RCC 7860 (cell line): ENCODE measurements around the gene NOL6.
"Not testable (repeated sequence)": the region's sequence is repeated elsewhere in the genome, so short reads cannot be mapped to it uniquely, and the experiment has no call there.

Experiments used
- DNase-seq: peaks from one replicate; pipeline ENCODE4 v3.0.0-alpha.2; 2015; ENCODE audit warnings: low spot score
- FAIRE-seq: peaks from 2 replicates; lab custom pipeline; 2012; peaks lifted over from hg19 to GRCh38; lab: Jason Lieb, UNC

Gene NOL6

GRCh38 chr9:33473643-33474352 is at the start of gene NOL6:
Gene NOL6, minus strand, starts transcription at chr9:33473924. Its CDS starts 82 bp downstream, at chr9:33473842.
- FAIRE-seq (peak; percentile 92), DNase-seq (peak; percentile 96)

- not testable (repeated sequence) for FAIRE-seq, DNase-seq
These were observed 48.1 kb upstream of the NOL6 start for GRCh38 chr9:33521861-33522260.

- DNase-seq, result not testable (repeated sequence)
These were observed 44.3 kb upstream of the NOL6 start for GRCh38 chr9:33517934-33518577.

GRCh38 chr9:33517373-33517772 is 43.6 kb upstream of the NOL6 start:
- peak; percentile 64 for FAIRE-seq
- DNase-seq, result peak; percentile 35

More at GRCh38 chr9:33517934-33518577, 44.3 kb upstream of the NOL6 start:
- FAIRE-seq, result not testable (repeated sequence)

- not testable (repeated sequence) for DNase-seq, FAIRE-seq
These were observed 42.7 kb upstream of the NOL6 start for GRCh38 chr9:33516397-33516796.

GRCh38 chr9:33515342-33515995 is 41.7 kb upstream of the NOL6 start:
- FAIRE-seq, DNase-seq: not testable (repeated sequence)

GRCh38 chr9:33512535-33512934 is 38.8 kb upstream of the NOL6 start:
- not testable (repeated sequence) for DNase-seq, FAIRE-seq

- FAIRE-seq, result peak; percentile 51
These were observed 37.4 kb upstream of the NOL6 start for GRCh38 chr9:33511184-33511517.

GRCh38 chr9:33510262-33511183 is 36.8 kb upstream of the NOL6 start:
- FAIRE-seq, result peak; percentile 82

More at GRCh38 chr9:33511184-33511517, 37.4 kb upstream of the NOL6 start:
- DNase-seq, result not testable (repeated sequence)

GRCh38 chr9:33506626-33507370 is 33.1 kb upstream of the NOL6 start:
- FAIRE-seq (peak; percentile 96), DNase-seq (peak; percentile 99)

More at GRCh38 chr9:33510262-33511183, 36.8 kb upstream of the NOL6 start:
- DNase-seq, result peak; percentile 24

GRCh38 chr9:33498387-33498786 is 24.7 kb upstream of the NOL6 start:
- FAIRE-seq, result peak; percentile 87
- no peak for DNase-seq

- not testable (repeated sequence) for FAIRE-seq, DNase-seq
These were observed 20.1 kb upstream of the NOL6 start for GRCh38 chr9:33493819-33494218.

GRCh38 chr9:33489066-33489465 is 15.3 kb upstream of the NOL6 start:
- DNase-seq (peak; percentile 44), FAIRE-seq (peak; percentile 87)

- FAIRE-seq, result not testable (repeated sequence)
These were observed 11.6 kb upstream of the NOL6 start for GRCh38 chr9:33485312-33485711.

GRCh38 chr9:33480976-33481375 is 7.3 kb upstream of the NOL6 start:
- FAIRE-seq (no peak), DNase-seq (no peak)

More at GRCh38 chr9:33485312-33485711, 11.6 kb upstream of the NOL6 start:
- not testable (repeated sequence) for DNase-seq

- no peak for FAIRE-seq
- DNase-seq, result no peak
These were observed 6.4 kb upstream of the NOL6 start for GRCh38 chr9:33480106-33480505.

- FAIRE-seq (no peak), DNase-seq (no peak)
These were observed 2.8 kb upstream of the NOL6 start for GRCh38 chr9:33476503-33476902.

- no peak for DNase-seq
- FAIRE-seq, result no peak
These were observed 1.6 kb upstream of the NOL6 start for GRCh38 chr9:33475357-33475756.

GRCh38 chr9:33472881-33473615 is 676 bp downstream of the NOL6 start:
- no peak for DNase-seq

More at GRCh38 chr9:33472881-33473615, 676 bp downstream of the NOL6 start:
- FAIRE-seq, result no peak
